ENCODE data around the gene SKIL.

Gene SKIL

GRCh38 chr3:170352936-170353335, 4.6 kb upstream of the SKIL start:
- no peak for DNase-seq

GRCh38 chr3:170353485-170353884, 4.0 kb upstream of the SKIL start:
- no peak for DNase-seq

- DNase-seq: no peak
Observed at GRCh38 chr3:170354760-170355159, 2.8 kb upstream of the SKIL start.

- no peak for DNase-seq
Observed at GRCh38 chr3:170355738-170356595, 1.5 kb upstream of the SKIL start.

GRCh38 chr3:170356596-170357175, 829 bp upstream of the SKIL start:
- peak; percentile 70 for DNase-seq

- peak; percentile 84 for DNase-seq
Observed at GRCh38 chr3:170358042-170359010, 811 bp downstream of the SKIL start.

- no peak for DNase-seq
Observed at GRCh38 chr3:170359178-170359704, 1.7 kb downstream of the SKIL start.

- DNase-seq: no peak
Observed at GRCh38 chr3:170360466-170360865, 3.0 kb downstream of the SKIL start.

GRCh38 chr3:170360916-170361315, 3.4 kb downstream of the SKIL start:
- no peak for DNase-seq

GRCh38 chr3:170361711-170362110, 4.2 kb downstream of the SKIL start:
- no peak for DNase-seq

GRCh38 chr3:170363471-170363994, 6.0 kb downstream of the SKIL start:
- DNase-seq: no peak

GRCh38 chr3:170364965-170365364, 7.5 kb downstream of the SKIL start:
- DNase-seq: no peak

- no peak for DNase-seq
Observed at GRCh38 chr3:170367797-170368196, 10.3 kb downstream of the SKIL start.

- no peak for DNase-seq
Observed at GRCh38 chr3:170368921-170369320, 11.4 kb downstream of the SKIL start.

- no peak for DNase-seq
Observed at GRCh38 chr3:170372190-170372879, 14.8 kb downstream of the SKIL start.

- no peak for DNase-seq
Observed at GRCh38 chr3:170383567-170383966, 26.1 kb downstream of the SKIL start.

GRCh38 chr3:170386468-170386867, 29.0 kb downstream of the SKIL start:
- DNase-seq: no peak

- DNase-seq: no peak
Observed at GRCh38 chr3:170387950-170388349, 30.4 kb downstream of the SKIL start.

- DNase-seq: no peak
Observed at GRCh38 chr3:170391108-170391507, 33.6 kb downstream of the SKIL start.

- no peak for DNase-seq
Observed at GRCh38 chr3:170397685-170398084, 40.2 kb downstream of the SKIL start.

GRCh38 chr3:170405101-170405500, 47.6 kb downstream of the SKIL start:
- DNase-seq: no peak

GRCh38 chr3:170410428-170411029, 53.0 kb downstream of the SKIL start:
- DNase-seq: no peak

Measured in stimulated activated CD4-positive, alpha-beta T cell treated with anti-CD3 and anti-CD28 coated beads, Interleukin-15, amount 100 ng/mL, for 24 hours (primary cell).